Spinal cord (tissue), 10 donors: ENCODE data around the gene COG7. TPM values are rescaled to one million over a fixed set of nuclear protein-coding genes. Genes with fewer than 3 reads are reported as not detected.
"Not testable (repeated sequence)": the region's sequence is repeated elsewhere in the genome, so short reads cannot be mapped to it uniquely, and the experiment has no call there.

Experiments
- DNase-seq, 6 donors: peaks; one replicate each; pipeline versions ENCODE4 v3.0.0 to v3.0.0-alpha.2; 2013 to 2015; ENCODE audit warnings: low spot score in 6 of 6, low read depth in 4 of 6
- H3K27ac ChIP-seq: one replicate; pipeline ENCODE4 v1.5.1; 2013; ENCODE audit warnings: low read depth, low read length, control low read depth
- H3K27me3 ChIP-seq: one replicate; pipeline ENCODE4 v1.6.1; 2013; ENCODE audit warnings: low read length; ENCODE audit not compliant: control insufficient read depth, insufficient read depth
- H3K36me3 ChIP-seq: one replicate; pipeline ENCODE4 v1.6.1; 2013; ENCODE audit warnings: low read length; ENCODE audit not compliant: control insufficient read depth, insufficient read depth
- H3K4me1 ChIP-seq: one replicate; pipeline ENCODE4 v1.6.1; 2013; ENCODE audit warnings: low read length; ENCODE audit not compliant: control insufficient read depth, insufficient read depth
- H3K4me3 ChIP-seq: one replicate; pipeline ENCODE4 v1.5.1; 2013; ENCODE audit warnings: low read depth, low read length, control low read depth
- H3K9me3 ChIP-seq: one replicate; pipeline ENCODE4 v1.6.1; 2013; ENCODE audit warnings: low read length; ENCODE audit not compliant: control insufficient read depth, insufficient read depth
- WGBS: methylation state at CpG from one replicate; pipeline ENCODE4 v1.1.5; 2013; ENCODE audit warnings: missing lambda C conversion rate; ENCODE audit not compliant: insufficient coverage; 5-methylcytosine and 5-hydroxymethylcytosine counted together
- polyA plus RNA-seq, 2 donors: library from polyadenylated mRNA; unstranded; fragments of 120-200 nt; gene quantifications; one replicate each; pipeline ENCODE4 v1.2.1, GENCODE V29; 2013; ENCODE audit not compliant: insufficient read length in 2 of 2
- total RNA-seq, 2 donors: library from RNA; depleted of rRNA in 1 of 2; stranded (reverse); fragments of 120-200 nt in 1 of 2; fragments of >200 nt in 1 of 2; gene quantifications; one replicate each; pipeline versions ENCODE4 v1.2.3 to v1.2.4, GENCODE V29; 2013 to 2014
- donor health status: healthy.

COG7 gene
- total and polyA plus RNA-seq, 4 donors = 25.3 to 41.0 (median 28.0) TPM

DNA sequence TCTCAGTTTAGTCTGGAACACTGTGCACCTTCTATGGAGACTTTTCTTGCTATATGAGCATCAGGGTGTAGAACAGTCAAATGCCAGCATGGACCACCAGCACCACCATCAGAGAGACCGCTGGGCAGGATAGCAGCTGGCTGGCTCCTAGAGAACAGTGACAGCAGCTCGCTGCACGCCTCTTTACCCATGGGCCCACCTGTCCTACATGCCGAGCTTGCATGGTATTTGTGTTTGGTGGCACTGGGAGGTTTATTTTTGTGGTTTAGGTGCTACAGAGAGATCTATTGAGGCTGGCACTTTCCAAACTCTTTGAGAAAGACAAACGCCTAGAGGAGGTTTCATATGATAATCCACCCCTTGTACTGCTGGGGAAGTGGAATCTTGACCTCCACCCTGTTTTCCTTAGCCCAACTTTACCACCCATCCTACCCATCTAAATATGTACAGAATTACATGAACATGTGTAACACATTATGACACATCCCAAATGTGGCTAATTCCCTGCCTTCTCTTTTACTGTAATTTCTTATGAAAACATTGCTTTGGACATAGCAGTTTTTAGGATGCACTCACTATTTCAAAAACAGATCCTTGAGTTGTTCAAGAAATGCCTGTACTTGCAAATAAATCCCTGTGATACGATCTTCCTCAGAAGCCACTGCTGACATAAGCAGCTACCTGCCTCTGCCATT lies 46.3 kb downstream of the COG7 start:
- peaks cover 41% of the 10 kb centered on the region for H3K36me3 ChIP-seq
- peaks cover 16% of the 10 kb centered on the region for H3K4me1 ChIP-seq
- H3K4me3 ChIP-seq = no peak overlapping the region
- no peak for DNase-seq
- H3K9me3 ChIP-seq = no peaks in the 10 kb centered on the region
- no peaks in the 10 kb centered on the region for H3K27me3 ChIP-seq
- no peak overlapping the region for H3K27ac ChIP-seq
- 92% methylated on average over 1 of the region's 6 CpGs for WGBS

DNA sequence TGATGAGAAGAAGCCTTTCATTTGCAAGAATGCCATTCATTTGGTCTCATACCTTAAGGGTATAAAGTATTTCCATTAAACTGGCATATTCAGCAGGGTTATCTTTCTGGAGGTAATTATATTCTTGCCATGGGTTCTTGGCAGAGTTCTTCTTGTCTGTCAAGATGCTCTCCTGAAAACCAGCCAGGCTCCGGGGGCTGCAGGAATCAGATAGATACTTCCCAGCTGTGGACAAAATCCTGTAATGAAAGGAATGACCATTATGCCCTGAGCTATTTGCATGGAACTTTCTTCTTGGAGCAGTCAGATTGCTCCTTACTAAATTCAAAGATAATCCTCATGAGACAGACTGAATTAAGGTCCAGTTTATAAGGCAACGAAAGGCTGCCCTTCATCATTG lies 47.0 kb downstream of the COG7 start:
- Histone ChIP-seq H3K27ac (no peak overlapping the region), H3K4me1 (peaks cover 16% of the 10 kb centered on the region), H3K27me3 (no peaks in the 10 kb centered on the region), H3K36me3 (peaks cover 46% of the 10 kb centered on the region), H3K4me3 (no peak overlapping the region), H3K9me3 (no peaks in the 10 kb centered on the region)
- no peak for DNase-seq
- WGBS = 62% methylated on average over 2 of the region's 2 CpGs

DNA sequence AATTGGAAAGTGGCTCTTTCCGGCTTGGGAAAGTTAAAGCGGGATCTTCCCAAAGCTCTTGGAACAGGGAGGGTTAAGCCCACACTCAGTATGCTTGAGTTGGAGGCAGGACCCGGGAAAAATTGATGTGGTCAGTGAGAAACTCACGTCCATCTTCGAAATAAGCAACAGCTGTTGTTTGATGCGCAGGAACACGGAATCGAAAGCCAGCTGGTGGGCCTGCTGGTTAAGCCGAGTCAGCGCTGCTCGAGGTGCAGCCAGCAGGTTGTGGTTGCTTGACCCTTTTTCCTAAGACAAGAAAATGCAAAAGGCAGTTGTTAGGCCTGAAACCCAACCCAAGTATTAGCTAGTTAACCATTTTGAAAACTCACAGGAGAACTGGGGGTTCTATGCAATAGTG lies 49.4 kb downstream of the COG7 start:
- Histone ChIP-seq H3K9me3 (no peaks in the 10 kb centered on the region), H3K4me3 (no peak overlapping the region), H3K27me3 (no peaks in the 10 kb centered on the region), H3K4me1 (peaks cover 19% of the 10 kb centered on the region), H3K27ac (no peak overlapping the region), H3K36me3 (peaks cover 50% of the 10 kb centered on the region)
- DNase-seq = no peak
- 70% methylated on average over 11 of the region's 11 CpGs for WGBS

DNA sequence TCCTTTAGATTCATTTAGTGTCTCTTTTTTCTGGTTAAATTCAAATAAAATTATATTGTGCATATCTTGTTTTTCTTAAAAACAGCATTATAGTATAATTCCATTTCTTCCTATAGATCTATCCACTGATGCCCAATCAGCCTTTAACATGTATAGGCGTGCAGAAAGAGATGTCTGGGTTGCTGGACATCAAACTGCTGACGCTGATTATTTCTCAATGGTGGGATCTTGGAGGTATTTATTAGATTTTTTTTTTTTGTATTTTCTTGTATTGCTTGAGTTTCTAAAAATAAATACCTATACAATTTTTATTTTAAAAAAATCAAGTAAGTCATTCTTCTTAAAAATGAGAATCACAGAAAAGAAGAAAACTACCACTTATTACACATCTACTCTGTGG lies 50.9 kb downstream of the COG7 start:
- no peak for DNase-seq
- no peak overlapping the region for H3K4me3 ChIP-seq
- H3K4me1 ChIP-seq = peaks cover 14% of the 10 kb centered on the region
- no CpG with 5 or more reads among the region's 2 CpGs for WGBS
- peaks cover 64% of the 10 kb centered on the region for H3K36me3 ChIP-seq
- H3K27ac ChIP-seq = no peak overlapping the region
- H3K27me3 ChIP-seq = no peaks in the 10 kb centered on the region
- H3K9me3 ChIP-seq = no peaks in the 10 kb centered on the region

DNA sequence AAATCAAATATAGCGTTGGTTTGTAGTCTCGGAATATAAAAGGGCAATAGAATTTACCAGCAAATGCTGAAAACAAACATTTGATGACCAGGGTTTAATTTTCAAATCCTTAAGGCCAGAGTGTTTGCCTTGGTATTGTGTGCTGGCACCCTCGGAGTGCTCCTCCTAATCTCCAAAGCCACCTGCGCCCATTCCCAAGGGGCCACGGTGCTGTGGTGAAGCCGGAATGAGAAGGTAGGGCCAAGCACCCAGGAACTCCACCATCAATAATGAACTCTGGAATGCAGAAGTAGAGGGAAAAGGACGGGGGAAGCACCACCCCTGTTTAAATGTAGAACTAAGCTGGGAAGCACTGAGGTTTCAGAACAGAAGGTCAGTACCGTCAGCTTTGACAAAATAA lies 51.9 kb downstream of the COG7 start:
- no peaks in the 10 kb centered on the region for H3K9me3 ChIP-seq
- no peak overlapping the region for H3K4me3 ChIP-seq
- peaks cover 14% of the 10 kb centered on the region for H3K4me1 ChIP-seq
- DNase-seq = no peak
- H3K27me3 ChIP-seq = no peaks in the 10 kb centered on the region
- H3K27ac ChIP-seq = no peak overlapping the region
- peaks cover 67% of the 10 kb centered on the region for H3K36me3 ChIP-seq
- WGBS = no CpG with 5 or more reads among the region's 8 CpGs

DNA sequence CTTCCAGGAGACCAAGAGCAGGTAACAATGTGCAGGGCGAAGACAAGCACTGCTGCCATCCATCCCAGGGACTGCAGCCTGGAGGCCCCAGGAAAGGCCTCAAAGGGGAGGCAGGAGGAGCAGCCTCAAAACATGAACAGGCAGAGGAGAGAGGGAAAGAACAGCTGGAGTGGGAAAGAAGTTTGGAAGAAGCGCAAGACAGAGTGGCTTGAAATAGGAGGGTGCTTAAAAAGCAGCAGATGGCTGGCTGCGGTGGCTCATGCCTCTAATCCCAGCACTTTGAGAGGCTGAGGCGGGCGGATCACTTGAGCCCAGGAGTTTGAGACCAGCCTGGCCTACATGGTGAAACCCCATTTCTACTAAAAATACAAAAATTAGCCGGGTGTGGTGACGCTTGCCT lies 52.5 kb downstream of the COG7 start:
- not testable (repeated sequence) for H3K27me3 ChIP-seq, H3K9me3 ChIP-seq, H3K4me3 ChIP-seq, H3K27ac ChIP-seq, DNase-seq
- 96% methylated on average over 4 of the region's 7 CpGs for WGBS
- H3K36me3 ChIP-seq = peaks cover 65% of the 10 kb centered on the region
- H3K4me1 ChIP-seq = peaks cover 14% of the 10 kb centered on the region

DNA sequence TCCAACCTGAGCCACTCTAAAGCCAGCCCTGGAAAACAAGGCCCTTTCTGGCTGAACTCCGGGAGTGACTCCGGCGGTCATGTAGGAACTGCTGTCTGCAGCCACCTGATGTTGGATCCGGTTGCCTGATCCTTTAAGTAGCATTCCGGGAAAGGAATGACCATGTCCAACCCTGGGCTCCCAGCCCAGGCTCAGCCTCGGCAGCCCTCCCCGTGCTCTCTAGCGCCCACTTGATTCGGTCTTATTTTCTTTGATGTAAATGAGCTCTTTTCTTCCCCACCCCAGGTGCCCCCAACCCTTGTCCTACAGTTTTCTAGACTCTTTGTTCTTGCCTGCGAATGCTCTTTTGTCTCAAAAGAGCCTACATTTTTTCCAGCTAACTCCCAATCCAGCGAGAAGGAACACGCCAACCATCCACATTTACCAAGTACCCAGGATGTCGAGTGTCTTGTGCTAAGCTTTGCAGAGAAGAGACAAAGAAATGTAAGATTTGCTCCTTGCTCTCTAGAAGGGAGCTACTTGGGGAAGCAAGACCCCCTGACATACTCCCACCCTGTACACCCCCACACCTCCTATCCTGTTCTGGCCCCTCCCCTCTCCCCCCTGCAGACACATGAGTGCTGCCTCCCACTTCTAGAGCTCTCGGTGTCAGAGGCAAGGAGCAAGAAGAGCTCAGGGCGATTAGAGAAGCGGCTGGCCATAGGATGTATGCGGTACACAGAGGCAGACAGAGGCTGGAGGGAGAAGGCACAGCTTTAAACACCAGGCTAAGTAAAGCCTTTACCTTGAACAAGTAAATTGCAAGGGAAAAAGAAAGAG lies 53.8 kb downstream of the COG7 start:
- 28% methylated on average over 15 of the region's 17 CpGs for WGBS
- H3K4me3 ChIP-seq = no peak overlapping the region
- H3K27me3 ChIP-seq = no peaks in the 10 kb centered on the region
- DNase-seq = peak in 2 of 6 donors; percentile 74
- H3K36me3 ChIP-seq = peaks cover 52% of the 10 kb centered on the region
- H3K27ac ChIP-seq = peak overlapping the region; percentile 35
- H3K9me3 ChIP-seq = no peaks in the 10 kb centered on the region
- peaks cover 14% of the 10 kb centered on the region for H3K4me1 ChIP-seq

DNA sequence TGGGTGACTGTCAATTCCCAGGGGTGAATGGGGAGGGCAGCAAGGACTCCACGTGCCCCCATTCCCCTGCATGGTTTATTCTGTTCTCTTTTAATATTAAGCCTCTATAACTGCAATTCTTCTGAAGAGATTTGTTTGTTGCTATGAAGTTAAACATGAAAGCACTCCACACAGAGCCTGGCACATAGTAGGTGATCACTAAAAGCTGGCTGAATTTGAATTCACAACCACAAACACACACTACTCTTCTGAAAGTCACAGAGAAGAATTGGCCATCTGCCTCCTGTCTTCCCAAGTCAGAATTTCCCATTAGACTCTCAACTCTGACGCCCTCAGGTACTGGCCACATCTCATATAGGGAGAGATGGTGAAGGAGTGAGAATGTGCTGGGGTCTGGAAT lies 55.5 kb downstream of the COG7 start:
- no peaks in the 10 kb centered on the region for H3K27me3 ChIP-seq
- no peak overlapping the region for H3K27ac ChIP-seq
- H3K4me1 ChIP-seq = peaks cover 14% of the 10 kb centered on the region
- no peaks in the 10 kb centered on the region for H3K9me3 ChIP-seq
- H3K36me3 ChIP-seq = peaks cover 48% of the 10 kb centered on the region
- WGBS = no CpG with 5 or more reads among the region's 2 CpGs
- DNase-seq = no peak
- no peak overlapping the region for H3K4me3 ChIP-seq

DNA sequence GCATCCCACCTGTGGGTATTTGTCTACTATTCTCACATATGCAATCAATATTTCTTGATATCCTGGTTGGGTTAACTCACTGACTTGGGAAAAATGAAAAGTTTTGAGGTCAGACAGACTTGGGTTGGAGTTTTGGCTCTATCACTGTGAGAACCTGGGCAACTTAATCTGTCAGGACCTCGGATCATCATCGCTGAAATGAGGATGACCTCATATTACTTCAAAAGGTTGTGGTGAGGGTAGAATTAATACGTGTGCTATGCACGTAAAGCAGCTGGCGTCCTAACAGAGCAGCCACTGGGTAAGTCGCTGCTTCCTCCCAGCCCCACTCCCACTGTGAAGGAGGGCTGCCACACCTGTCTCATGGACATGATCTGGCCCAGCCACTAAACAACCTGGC lies 57.3 kb downstream of the COG7 start:
- no peaks in the 10 kb centered on the region for H3K9me3 ChIP-seq
- 90% methylated on average over 5 of the region's 6 CpGs for WGBS
- DNase-seq = no peak
- H3K27me3 ChIP-seq = no peaks in the 10 kb centered on the region
- H3K36me3 ChIP-seq = peaks cover 54% of the 10 kb centered on the region
- no peak overlapping the region for H3K4me3 ChIP-seq
- H3K4me1 ChIP-seq = peaks cover 21% of the 10 kb centered on the region
- H3K27ac ChIP-seq = no peak overlapping the region
